Measurements from ENCODE around the gene FAP.

The FAP gene

GRCh38 chr2:162174746-162175145 lies 68.5 kb downstream of the FAP start:
- no peak overlapping the region for H3K27ac ChIP-seq
- TF ChIP-seq CTCF (conservative IDR thresholded peaks at IDR 0.05), result no peak

GRCh38 chr2:162172802-162173370 lies 70.4 kb downstream of the FAP start:
- no peak for TF ChIP-seq CTCF (conservative IDR thresholded peaks at IDR 0.05)

GRCh38 chr2:162166745-162167144 lies 76.5 kb downstream of the FAP start:
- no peak overlapping the region for H3K27ac ChIP-seq
- TF ChIP-seq CTCF (conservative IDR thresholded peaks at IDR 0.05), result no peak

More at GRCh38 chr2:162172802-162173370, 70.4 kb downstream of the FAP start:
- no peak overlapping the region for H3K27ac ChIP-seq

GRCh38 chr2:162166174-162166573 lies 77.1 kb downstream of the FAP start:
- no peak overlapping the region for H3K27ac ChIP-seq
- TF ChIP-seq CTCF (conservative IDR thresholded peaks at IDR 0.05), result no peak

GRCh38 chr2:162164802-162165201 lies 78.4 kb downstream of the FAP start:
- H3K27ac ChIP-seq, result no peak overlapping the region
- no peak for TF ChIP-seq CTCF (conservative IDR thresholded peaks at IDR 0.05)

- no peak overlapping the region for H3K27ac ChIP-seq
- TF ChIP-seq CTCF (conservative IDR thresholded peaks at IDR 0.05), result no peak
These were observed 83.8 kb downstream of the FAP start for GRCh38 chr2:162159446-162159845.

- no peak for TF ChIP-seq CTCF (conservative IDR thresholded peaks at IDR 0.05)
- no peak overlapping the region for H3K27ac ChIP-seq
These were observed 87.1 kb downstream of the FAP start for GRCh38 chr2:162156149-162156548.

Measured in VCaP (cell line).